Suprapubic skin (tissue), 4 donors: ENCODE data around the gene SLC5A11. TPM values are rescaled to one million over a fixed set of nuclear protein-coding genes. Genes with fewer than 3 reads are reported as not detected.
"Not testable (repeated sequence)": the region's sequence is repeated elsewhere in the genome, so short reads cannot be mapped to it uniquely, and the experiment has no call there.

ENCODE experiments used
- DNase-seq, 2 donors: peaks; one replicate each; pipeline ENCODE4 v3.0.0-alpha.2; 2019; ENCODE audit warnings: low spot score in 2 of 2
- H3K27ac ChIP-seq: fragments of 200-600 bp; sonication (generic); one replicate; pipeline ENCODE4 v1.5.1; 2019
- H3K27me3 ChIP-seq: fragments of 200-600 bp; sonication (generic); one replicate; pipeline ENCODE4 v1.5.1; 2019
- H3K36me3 ChIP-seq: fragments of 200-600 bp; sonication (generic); one replicate; pipeline ENCODE4 v1.5.1; 2019
- H3K4me1 ChIP-seq: fragments of 200-600 bp; sonication (generic); one replicate; pipeline ENCODE4 v1.5.1; 2019
- H3K4me3 ChIP-seq: fragments of 200-600 bp; sonication (generic); one replicate; pipeline ENCODE4 v1.5.1; 2019; ENCODE audit warnings: mild to moderate bottlenecking
- H3K9me3 ChIP-seq: fragments of 200-600 bp; sonication (generic); one replicate; pipeline ENCODE4 v1.5.1; 2019
- CTCF ChIP-seq, 2 donors: fragments of 200-600 bp in 1 of 2; fragments of 450-650 bp in 1 of 2; sonication (generic) in 1 of 2; IDR thresholded peaks; one replicate each; pipeline ENCODE4 v1.5.1; 2016 to 2019; ENCODE audit warnings: antibody characterized with exemption in 2 of 2, mild to moderate bottlenecking in 1 of 2, moderate library complexity in 1 of 2
- EP300 ChIP-seq: sonication (generic); formaldehyde crosslinking; IDR thresholded peaks from one replicate; pipeline ENCODE4 v1.6.1; 2017; ENCODE audit warnings: antibody characterized with exemption
- POLR2A ChIP-seq, 2 donors: fragments of 450-650 bp; IDR thresholded peaks; one replicate each; pipeline ENCODE4 v1.6.1; 2017; ENCODE audit warnings: antibody characterized with exemption in 2 of 2, mild to moderate bottlenecking in 2 of 2, moderate library complexity in 2 of 2
- POLR2AphosphoS5 ChIP-seq, 3 donors: sonication (generic); formaldehyde crosslinking; IDR thresholded peaks; one replicate each; pipeline ENCODE4 v1.6.1; 2017; ENCODE audit warnings: antibody characterized with exemption in 3 of 3
- WGBS: methylation state at CpG from one replicate; pipeline ENCODE4 v1.1.5; 2018; 5-methylcytosine and 5-hydroxymethylcytosine counted together
- total RNA-seq, 4 donors: library from RNA; depleted of rRNA; stranded (reverse); fragments of >200 nt; gene quantifications; one replicate each; pipeline ENCODE4 v1.1.0, GENCODE V29; 2016

The SLC5A11 gene
- total RNA-seq, 4 donors from 2014 or later: 0.55 to 0.64 TPM; not detected in 2

- H3K9me3 ChIP-seq: no peaks in the 10 kb centered on the region
- H3K27ac ChIP-seq: no peak overlapping the region
- WGBS: 86% methylated on average over 5 of the region's 5 CpGs
- no peak overlapping the region for H3K4me3 ChIP-seq
- no peaks in the 10 kb centered on the region for H3K27me3 ChIP-seq
- no peaks in the 10 kb centered on the region for H3K36me3 ChIP-seq
- no peaks in the 10 kb centered on the region for H3K4me1 ChIP-seq
- no peak for TF ChIP-seq POLR2AphosphoS5 (IDR thresholded peaks at IDR 0.05)
- no peak for TF ChIP-seq EP300
- no peak for TF ChIP-seq CTCF (IDR thresholded peaks at IDR 0.05)
- TF ChIP-seq POLR2A (IDR thresholded peaks at IDR 0.05): no peak
- DNase-seq: no peak
Observed at GRCh38 chr16:24876231-24876630, 30.5 kb downstream of the SLC5A11 start.

- 100% methylated on average over 2 of the region's 2 CpGs for WGBS
- no peak for DNase-seq
- Histone ChIP-seq H3K4me1 (no peaks in the 10 kb centered on the region), H3K9me3 (no peaks in the 10 kb centered on the region), H3K27me3 (no peaks in the 10 kb centered on the region), H3K36me3 (no peaks in the 10 kb centered on the region), H3K27ac (no peak overlapping the region), H3K4me3 (no peak overlapping the region)
- TF ChIP-seq CTCF (IDR thresholded peaks at IDR 0.05) (no peak), EP300 (no peak), POLR2AphosphoS5 (IDR thresholded peaks at IDR 0.05) (no peak), POLR2A (IDR thresholded peaks at IDR 0.05) (no peak)
Observed at GRCh38 chr16:24879684-24880083, 33.9 kb downstream of the SLC5A11 start.

- DNase-seq: no peak
- Histone ChIP-seq H3K27me3 (no peaks in the 10 kb centered on the region), H3K27ac (no peak overlapping the region), H3K36me3 (no peaks in the 10 kb centered on the region), H3K9me3 (peaks cover 5% of the 10 kb centered on the region), H3K4me3 (no peak overlapping the region), H3K4me1 (no peaks in the 10 kb centered on the region)
- TF ChIP-seq CTCF (IDR thresholded peaks at IDR 0.05): no peak
- TF ChIP-seq POLR2AphosphoS5 (IDR thresholded peaks at IDR 0.05): no peak
- TF ChIP-seq EP300: no peak
- TF ChIP-seq POLR2A (IDR thresholded peaks at IDR 0.05): no peak
- 83% methylated on average over 9 of the region's 12 CpGs for WGBS
Observed at GRCh38 chr16:24883714-24884151, 38.0 kb downstream of the SLC5A11 start.

GRCh38 chr16:24887472-24887871 is 41.7 kb downstream of the SLC5A11 start:
- TF ChIP-seq POLR2AphosphoS5 (IDR thresholded peaks at IDR 0.05) (no peak), EP300 (no peak), POLR2A (IDR thresholded peaks at IDR 0.05) (no peak)
- Histone ChIP-seq H3K27me3 (no peaks in the 10 kb centered on the region), H3K36me3 (no peaks in the 10 kb centered on the region), H3K27ac (no peak overlapping the region), H3K4me3 (no peak overlapping the region), H3K9me3 (peaks cover 5% of the 10 kb centered on the region), H3K4me1 (no peaks in the 10 kb centered on the region)
- no peak for DNase-seq
- WGBS: 97% methylated on average over 2 of the region's 2 CpGs

GRCh38 chr16:24890746-24891145 is 45.0 kb downstream of the SLC5A11 start:
- Histone ChIP-seq H3K4me3 (no peak overlapping the region), H3K9me3 (peaks cover 5% of the 10 kb centered on the region), H3K4me1 (no peaks in the 10 kb centered on the region), H3K27me3 (no peaks in the 10 kb centered on the region), H3K36me3 (no peaks in the 10 kb centered on the region), H3K27ac (no peak overlapping the region)
- WGBS: 87% methylated on average over 13 of the region's 13 CpGs
- TF ChIP-seq POLR2AphosphoS5 (IDR thresholded peaks at IDR 0.05) (no peak), POLR2A (IDR thresholded peaks at IDR 0.05) (no peak), EP300 (no peak), CTCF (IDR thresholded peaks at IDR 0.05) (no peak)
- peak in 1 of 2 donors; percentile 59 for DNase-seq

GRCh38 chr16:24896439-24896838 is 50.7 kb downstream of the SLC5A11 start:
- no peaks in the 10 kb centered on the region for H3K36me3 ChIP-seq
- 88% methylated on average over 1 of the region's 1 CpG for WGBS
- no peak for TF ChIP-seq POLR2A (IDR thresholded peaks at IDR 0.05)
- TF ChIP-seq EP300: no peak
- TF ChIP-seq CTCF (IDR thresholded peaks at IDR 0.05): no peak
- no peak for TF ChIP-seq POLR2AphosphoS5 (IDR thresholded peaks at IDR 0.05)
- H3K27ac ChIP-seq: no peak overlapping the region
- H3K27me3 ChIP-seq: no peaks in the 10 kb centered on the region
- DNase-seq: no peak
- H3K4me1 ChIP-seq: no peaks in the 10 kb centered on the region
- H3K9me3 ChIP-seq: no peaks in the 10 kb centered on the region
- no peak overlapping the region for H3K4me3 ChIP-seq

- not testable (repeated sequence) for H3K4me3 ChIP-seq, H3K4me1 ChIP-seq, H3K27ac ChIP-seq, H3K27me3 ChIP-seq, DNase-seq, H3K36me3 ChIP-seq, H3K9me3 ChIP-seq
- 61% methylated on average over 2 of the region's 2 CpGs for WGBS
Observed at GRCh38 chr16:24897522-24897921, 51.8 kb downstream of the SLC5A11 start.
